Measurements from ENCODE around the gene TCTN3.
A peak's percentile ranks its signal among the peaks of the same experiment; 100 is the strongest.

The TCTN3 gene

GRCh38 chr10:95716466-95716865 is 22.7 kb upstream of the TCTN3 start:
- peaks cover 23% of the 10 kb centered on the region for H3K27me3 Mint-ChIP-seq
- H3K4me1 Mint-ChIP-seq: no peaks in the 10 kb centered on the region
- H3K27ac Mint-ChIP-seq (ENCODE audit: low read depth): no peak overlapping the region
- no peaks in the 10 kb centered on the region for H3K36me3 Mint-ChIP-seq (ENCODE audit: insufficient read depth)
- H3K4me3 Mint-ChIP-seq: no peak overlapping the region
- ATAC-seq (replicated peaks; ENCODE audit: extremely low read depth, poor library complexity, severe bottlenecking) (no peak), DNase-seq (ENCODE audit: low spot score in 2 of 2) (no peak)
- no peaks in the 10 kb centered on the region for H3K9me3 Mint-ChIP-seq

- Mint-ChIP-seq H3K4me3 (no peak overlapping the region), H3K9me3 (no peaks in the 10 kb centered on the region), H3K36me3 (ENCODE audit: insufficient read depth) (no peaks in the 10 kb centered on the region), H3K4me1 (no peaks in the 10 kb centered on the region), H3K27ac (ENCODE audit: low read depth) (no peak overlapping the region), H3K27me3 (no peaks in the 10 kb centered on the region)
- ATAC-seq (replicated peaks; ENCODE audit: extremely low read depth, poor library complexity, severe bottlenecking) (no peak), DNase-seq (ENCODE audit: low spot score in 2 of 2) (no peak)
These were observed 17.8 kb upstream of the TCTN3 start for GRCh38 chr10:95711492-95711891.

- H3K4me1 Mint-ChIP-seq: no peaks in the 10 kb centered on the region
- ATAC-seq (replicated peaks; ENCODE audit: extremely low read depth, poor library complexity, severe bottlenecking): no peak
- H3K36me3 Mint-ChIP-seq (ENCODE audit: insufficient read depth): no peaks in the 10 kb centered on the region
- H3K27me3 Mint-ChIP-seq: no peaks in the 10 kb centered on the region
- H3K27ac Mint-ChIP-seq (ENCODE audit: low read depth): no peak overlapping the region
- H3K9me3 Mint-ChIP-seq: no peaks in the 10 kb centered on the region
- H3K4me3 Mint-ChIP-seq: no peak overlapping the region
- DNase-seq (ENCODE audit: low spot score in 2 of 2): no peak
These were observed 13.3 kb upstream of the TCTN3 start for GRCh38 chr10:95706990-95707389.

- H3K36me3 Mint-ChIP-seq (ENCODE audit: insufficient read depth): no peaks in the 10 kb centered on the region
- H3K27ac Mint-ChIP-seq (ENCODE audit: low read depth): no peak overlapping the region
- H3K4me3 Mint-ChIP-seq: no peak overlapping the region
- no peaks in the 10 kb centered on the region for H3K9me3 Mint-ChIP-seq
- H3K4me1 Mint-ChIP-seq: no peaks in the 10 kb centered on the region
- no peaks in the 10 kb centered on the region for H3K27me3 Mint-ChIP-seq
- ATAC-seq (replicated peaks; ENCODE audit: extremely low read depth, poor library complexity, severe bottlenecking): no peak
- no peak for DNase-seq (ENCODE audit: low spot score in 2 of 2)
These were observed 12.8 kb upstream of the TCTN3 start for GRCh38 chr10:95706573-95706972.

- Mint-ChIP-seq H3K36me3 (ENCODE audit: insufficient read depth) (peaks cover 10% of the 10 kb centered on the region), H3K4me1 (peaks cover 12% of the 10 kb centered on the region), H3K27ac (ENCODE audit: low read depth) (no peak overlapping the region), H3K27me3 (peaks cover 24% of the 10 kb centered on the region), H3K9me3 (no peaks in the 10 kb centered on the region), H3K4me3 (no peak overlapping the region)
- ATAC-seq (replicated peaks; ENCODE audit: extremely low read depth, poor library complexity, severe bottlenecking): no peak
- DNase-seq (ENCODE audit: low spot score in 2 of 2): no peak
These were observed 4.7 kb upstream of the TCTN3 start for GRCh38 chr10:95698415-95698814.

GRCh38 chr10:95697429-95697828 is 3.7 kb upstream of the TCTN3 start:
- peaks cover 22% of the 10 kb centered on the region for H3K4me1 Mint-ChIP-seq

GRCh38 chr10:95694665-95695064 is 938 bp upstream of the TCTN3 start:
- Mint-ChIP-seq H3K27me3 (peaks cover 23% of the 10 kb centered on the region), H3K9me3 (no peaks in the 10 kb centered on the region), H3K27ac (ENCODE audit: low read depth) (peak overlapping the region; percentile 95), H3K36me3 (ENCODE audit: insufficient read depth) (peaks cover 33% of the 10 kb centered on the region), H3K4me1 (peaks cover 40% of the 10 kb centered on the region), H3K4me3 (no peak overlapping the region)
- DNase-seq (ENCODE audit: low spot score in 2 of 2): no peak
- no peak for ATAC-seq (replicated peaks; ENCODE audit: extremely low read depth, poor library complexity, severe bottlenecking)

More at GRCh38 chr10:95697429-95697828, 3.7 kb upstream of the TCTN3 start:
- H3K4me3 Mint-ChIP-seq: no peak overlapping the region
- H3K36me3 Mint-ChIP-seq (ENCODE audit: insufficient read depth): peaks cover 18% of the 10 kb centered on the region
- no peaks in the 10 kb centered on the region for H3K9me3 Mint-ChIP-seq
- peaks cover 24% of the 10 kb centered on the region for H3K27me3 Mint-ChIP-seq
- no peak overlapping the region for H3K27ac Mint-ChIP-seq (ENCODE audit: low read depth)
- ATAC-seq (replicated peaks; ENCODE audit: extremely low read depth, poor library complexity, severe bottlenecking) (no peak), DNase-seq (ENCODE audit: low spot score in 2 of 2) (no peak)

- ATAC-seq (replicated peaks; ENCODE audit: extremely low read depth, poor library complexity, severe bottlenecking) (no peak), DNase-seq (ENCODE audit: low spot score in 2 of 2) (no peak)
- H3K9me3 Mint-ChIP-seq: no peaks in the 10 kb centered on the region
- peaks cover 38% of the 10 kb centered on the region for H3K36me3 Mint-ChIP-seq (ENCODE audit: insufficient read depth)
- peaks cover 51% of the 10 kb centered on the region for H3K4me1 Mint-ChIP-seq
- H3K27ac Mint-ChIP-seq (ENCODE audit: low read depth): peak overlapping the region; percentile 95
- peaks cover 8% of the 10 kb centered on the region for H3K27me3 Mint-ChIP-seq
- peak overlapping the region; percentile 96 for H3K4me3 Mint-ChIP-seq
These were observed 558 bp downstream of the TCTN3 start for GRCh38 chr10:95693071-95693667.

GRCh38 chr10:95691281-95691680 is 2.4 kb downstream of the TCTN3 start:
- Mint-ChIP-seq H3K4me3 (no peak overlapping the region), H3K27me3 (no peaks in the 10 kb centered on the region), H3K36me3 (ENCODE audit: insufficient read depth) (peaks cover 48% of the 10 kb centered on the region), H3K4me1 (peaks cover 51% of the 10 kb centered on the region), H3K27ac (ENCODE audit: low read depth) (no peak overlapping the region), H3K9me3 (no peaks in the 10 kb centered on the region)
- no peak for DNase-seq (ENCODE audit: low spot score in 2 of 2)
- ATAC-seq (replicated peaks; ENCODE audit: extremely low read depth, poor library complexity, severe bottlenecking): no peak

GRCh38 chr10:95688648-95689047 is 5.1 kb downstream of the TCTN3 start:
- Mint-ChIP-seq H3K4me3 (no peak overlapping the region), H3K27ac (ENCODE audit: low read depth) (no peak overlapping the region), H3K9me3 (no peaks in the 10 kb centered on the region), H3K27me3 (no peaks in the 10 kb centered on the region), H3K36me3 (ENCODE audit: insufficient read depth) (peaks cover 54% of the 10 kb centered on the region), H3K4me1 (peaks cover 41% of the 10 kb centered on the region)
- no peak for ATAC-seq (replicated peaks; ENCODE audit: extremely low read depth, poor library complexity, severe bottlenecking)
- no peak for DNase-seq (ENCODE audit: low spot score in 2 of 2)

GRCh38 chr10:95683966-95684365 is 9.8 kb downstream of the TCTN3 start:
- Mint-ChIP-seq H3K4me1 (peaks cover 8% of the 10 kb centered on the region), H3K27ac (ENCODE audit: low read depth) (no peak overlapping the region), H3K36me3 (ENCODE audit: insufficient read depth) (peaks cover 56% of the 10 kb centered on the region), H3K9me3 (no peaks in the 10 kb centered on the region), H3K4me3 (no peak overlapping the region), H3K27me3 (no peaks in the 10 kb centered on the region)
- ATAC-seq (replicated peaks; ENCODE audit: extremely low read depth, poor library complexity, severe bottlenecking): no peak
- DNase-seq (ENCODE audit: low spot score in 2 of 2): no peak

- ATAC-seq (replicated peaks; ENCODE audit: extremely low read depth, poor library complexity, severe bottlenecking) (no peak), DNase-seq (ENCODE audit: low spot score in 2 of 2) (no peak)
- no peak overlapping the region for H3K27ac Mint-ChIP-seq (ENCODE audit: low read depth)
- no peak overlapping the region for H3K4me3 Mint-ChIP-seq
- no peaks in the 10 kb centered on the region for H3K4me1 Mint-ChIP-seq
- H3K27me3 Mint-ChIP-seq: no peaks in the 10 kb centered on the region
- no peaks in the 10 kb centered on the region for H3K9me3 Mint-ChIP-seq
- H3K36me3 Mint-ChIP-seq (ENCODE audit: insufficient read depth): peaks cover 30% of the 10 kb centered on the region
These were observed 18.2 kb downstream of the TCTN3 start for GRCh38 chr10:95675403-95676116.

- Mint-ChIP-seq H3K4me3 (no peak overlapping the region), H3K9me3 (no peaks in the 10 kb centered on the region), H3K36me3 (ENCODE audit: insufficient read depth) (peaks cover 24% of the 10 kb centered on the region), H3K4me1 (no peaks in the 10 kb centered on the region), H3K27ac (ENCODE audit: low read depth) (no peak overlapping the region), H3K27me3 (no peaks in the 10 kb centered on the region)
- ATAC-seq (replicated peaks; ENCODE audit: extremely low read depth, poor library complexity, severe bottlenecking) (no peak), DNase-seq (ENCODE audit: low spot score in 2 of 2) (no peak)
These were observed 19.1 kb downstream of the TCTN3 start for GRCh38 chr10:95674643-95675042.

Measured in central memory CD8-positive, alpha-beta T cell (primary cell).